AG09309 (cell line): ENCODE results near the gene AMN.

Source experiments
- DNase-seq: peaks from one replicate; pipeline ENCODE4 v3.0.0-alpha.2; 2010; ENCODE audit warnings: low read depth
- H3K4me3 ChIP-seq: 2 replicates; pipeline ENCODE4 v1.5.1; 2011; ENCODE audit warnings: mild to moderate bottlenecking, low read depth, low read length, moderate library complexity; ENCODE audit not compliant: control insufficient read depth
- TF ChIP-seq, protein P1 (sequence below): IDR thresholded peaks from 2 replicates; pipeline ENCODE4 v1.5.1; 2011; ENCODE audit warnings: mild to moderate bottlenecking, low read depth, low read length, inconsistent platforms; ENCODE audit not compliant: insufficient read depth, control insufficient read depth; ENCODE audit errors: missing control alignments

The AMN gene

DNA sequence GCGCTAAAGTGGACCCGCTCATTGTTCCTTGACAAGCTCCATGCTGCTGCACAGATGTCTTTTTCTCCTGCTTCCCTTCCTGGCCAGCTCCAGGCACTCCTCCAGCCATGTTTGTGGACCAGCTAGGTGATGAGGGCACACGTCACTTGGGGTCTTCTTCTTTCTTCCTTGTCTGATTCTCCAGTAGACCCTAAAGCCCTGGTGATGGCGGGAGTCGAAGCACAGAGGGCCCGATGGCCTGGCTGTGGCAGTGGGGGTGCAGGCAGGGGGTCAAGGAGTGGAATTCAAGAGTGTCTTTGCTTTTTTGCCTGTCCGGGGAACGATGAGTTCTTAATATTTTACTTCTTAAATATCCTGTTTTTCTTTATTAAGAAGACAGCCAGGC lies 23.0 kb upstream of the AMN start:
- no peak for DNase-seq
- TF ChIP-seq, protein P1, sequence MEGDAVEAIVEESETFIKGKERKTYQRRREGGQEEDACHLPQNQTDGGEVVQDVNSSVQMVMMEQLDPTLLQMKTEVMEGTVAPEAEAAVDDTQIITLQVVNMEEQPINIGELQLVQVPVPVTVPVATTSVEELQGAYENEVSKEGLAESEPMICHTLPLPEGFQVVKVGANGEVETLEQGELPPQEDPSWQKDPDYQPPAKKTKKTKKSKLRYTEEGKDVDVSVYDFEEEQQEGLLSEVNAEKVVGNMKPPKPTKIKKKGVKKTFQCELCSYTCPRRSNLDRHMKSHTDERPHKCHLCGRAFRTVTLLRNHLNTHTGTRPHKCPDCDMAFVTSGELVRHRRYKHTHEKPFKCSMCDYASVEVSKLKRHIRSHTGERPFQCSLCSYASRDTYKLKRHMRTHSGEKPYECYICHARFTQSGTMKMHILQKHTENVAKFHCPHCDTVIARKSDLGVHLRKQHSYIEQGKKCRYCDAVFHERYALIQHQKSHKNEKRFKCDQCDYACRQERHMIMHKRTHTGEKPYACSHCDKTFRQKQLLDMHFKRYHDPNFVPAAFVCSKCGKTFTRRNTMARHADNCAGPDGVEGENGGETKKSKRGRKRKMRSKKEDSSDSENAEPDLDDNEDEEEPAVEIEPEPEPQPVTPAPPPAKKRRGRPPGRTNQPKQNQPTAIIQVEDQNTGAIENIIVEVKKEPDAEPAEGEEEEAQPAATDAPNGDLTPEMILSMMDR: no peak
- H3K4me3 ChIP-seq: no peak overlapping the region

DNA sequence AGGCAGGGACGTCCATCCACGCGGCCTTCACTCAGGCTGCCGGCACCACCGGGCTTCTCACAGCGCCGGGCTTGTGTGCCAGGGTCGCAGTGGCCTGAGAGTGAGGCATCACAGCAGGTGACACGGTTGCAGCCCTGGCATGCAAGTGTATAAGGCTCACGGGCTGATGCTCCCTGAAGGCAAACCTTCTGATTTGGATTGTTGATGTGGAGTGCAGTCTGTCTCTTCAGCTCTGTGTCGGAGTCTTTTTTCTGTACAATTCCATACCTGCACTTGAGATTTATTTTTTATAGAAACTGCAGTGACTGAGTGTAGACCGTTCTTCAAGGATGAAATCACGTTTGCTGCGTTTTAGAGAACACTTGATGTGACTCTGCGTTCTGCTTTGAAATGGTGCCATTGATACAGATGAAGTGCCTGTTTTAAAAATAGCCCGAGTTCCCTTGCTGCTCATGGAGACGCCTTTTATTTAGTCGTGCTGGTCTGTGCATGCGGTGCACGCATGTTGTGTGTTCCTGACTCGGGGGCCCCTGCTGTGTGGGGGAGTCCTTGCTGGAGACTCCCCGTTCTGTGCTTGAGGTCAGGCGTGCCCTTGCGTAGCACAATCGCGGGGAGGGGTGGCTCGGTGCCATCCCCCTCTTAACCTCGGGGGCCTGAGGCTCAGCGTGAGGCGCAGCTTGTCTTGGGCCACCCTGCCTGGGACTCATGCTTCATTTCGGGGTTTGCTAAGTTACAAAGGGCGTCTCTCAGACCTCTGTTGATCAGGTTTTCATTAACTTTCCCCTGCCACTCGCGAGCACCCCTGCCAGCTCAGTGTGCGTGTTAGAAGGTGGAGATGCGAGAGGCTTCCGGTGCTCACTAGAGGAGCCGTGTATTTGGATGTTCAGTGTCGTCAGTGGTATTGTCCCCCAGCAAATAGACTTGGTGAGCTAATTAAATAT lies 21.6 kb upstream of the AMN start:
- DNase-seq: no peak
- TF ChIP-seq, protein P1: no peak
- no peak overlapping the region for H3K4me3 ChIP-seq

GRCh38 chr14:102901633-102902032 lies 20.8 kb upstream of the AMN start:
- no peak for DNase-seq
- no peak overlapping the region for H3K4me3 ChIP-seq
- TF ChIP-seq, protein P1: no peak

GRCh38 chr14:102902086-102902485 lies 20.4 kb upstream of the AMN start:
- no peak for DNase-seq
- TF ChIP-seq, protein P1: no peak
- H3K4me3 ChIP-seq: no peak overlapping the region

DNA sequence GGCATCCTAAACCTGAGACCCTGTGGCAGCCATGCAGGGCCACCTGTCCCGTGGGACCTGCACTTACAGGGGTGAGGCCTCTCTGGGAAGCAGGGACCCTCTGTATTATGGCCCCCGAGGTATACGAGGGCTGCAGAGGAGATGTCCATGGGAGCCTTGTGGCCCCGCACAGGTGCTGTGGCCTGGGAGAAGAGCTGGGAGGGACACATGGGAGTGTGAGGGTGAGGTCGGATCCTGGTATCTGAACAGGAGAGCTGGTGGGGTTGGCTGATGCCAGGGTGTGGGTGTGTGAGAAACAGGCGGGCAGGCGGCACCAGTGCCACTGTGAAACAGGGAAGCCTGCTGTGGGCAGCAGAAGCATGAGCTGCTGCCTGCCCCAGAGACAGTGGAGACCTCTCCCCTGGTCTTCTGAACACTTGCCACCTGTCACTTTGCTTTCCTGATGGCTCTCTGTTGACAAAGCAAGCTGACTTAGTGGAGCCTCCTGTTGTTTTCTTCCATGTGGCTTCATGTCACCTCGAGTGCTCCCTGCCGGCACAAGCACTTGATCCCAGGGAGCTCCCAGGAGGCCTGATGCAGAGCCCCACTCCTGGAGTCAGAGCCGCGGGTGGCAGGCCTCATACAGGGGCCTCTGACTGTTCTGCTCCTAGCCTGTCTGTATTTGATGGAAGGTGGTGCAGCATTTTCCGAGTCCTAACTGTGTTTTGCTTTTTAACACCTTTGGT lies 19.8 kb upstream of the AMN start:
- DNase-seq: no peak
- H3K4me3 ChIP-seq: no peak overlapping the region
- TF ChIP-seq, protein P1: no peak

- TF ChIP-seq, protein P1: no peak
- H3K4me3 ChIP-seq: no peak overlapping the region
- DNase-seq: no peak
Measured at GRCh38 chr14:102903248-102903888, 19.1 kb upstream of the AMN start.
